Stimulated activated CD8-positive, alpha-beta memory T cell treated with anti-CD3 and anti-CD28 coated beads, Interleukin-2, amount 100 ng/mL, for 48 hours (primary cell): ENCODE results near the gene ECT2L.
A peak's percentile ranks its signal among the peaks of the same experiment; 100 is the strongest.

Source experiments
- DNase-seq, 2 donors: peaks; one replicate each; pipeline ENCODE4 v3.0.0-alpha.2; 2020; ENCODE audit warnings: low read depth in 2 of 2

Gene ECT2L, protein sequence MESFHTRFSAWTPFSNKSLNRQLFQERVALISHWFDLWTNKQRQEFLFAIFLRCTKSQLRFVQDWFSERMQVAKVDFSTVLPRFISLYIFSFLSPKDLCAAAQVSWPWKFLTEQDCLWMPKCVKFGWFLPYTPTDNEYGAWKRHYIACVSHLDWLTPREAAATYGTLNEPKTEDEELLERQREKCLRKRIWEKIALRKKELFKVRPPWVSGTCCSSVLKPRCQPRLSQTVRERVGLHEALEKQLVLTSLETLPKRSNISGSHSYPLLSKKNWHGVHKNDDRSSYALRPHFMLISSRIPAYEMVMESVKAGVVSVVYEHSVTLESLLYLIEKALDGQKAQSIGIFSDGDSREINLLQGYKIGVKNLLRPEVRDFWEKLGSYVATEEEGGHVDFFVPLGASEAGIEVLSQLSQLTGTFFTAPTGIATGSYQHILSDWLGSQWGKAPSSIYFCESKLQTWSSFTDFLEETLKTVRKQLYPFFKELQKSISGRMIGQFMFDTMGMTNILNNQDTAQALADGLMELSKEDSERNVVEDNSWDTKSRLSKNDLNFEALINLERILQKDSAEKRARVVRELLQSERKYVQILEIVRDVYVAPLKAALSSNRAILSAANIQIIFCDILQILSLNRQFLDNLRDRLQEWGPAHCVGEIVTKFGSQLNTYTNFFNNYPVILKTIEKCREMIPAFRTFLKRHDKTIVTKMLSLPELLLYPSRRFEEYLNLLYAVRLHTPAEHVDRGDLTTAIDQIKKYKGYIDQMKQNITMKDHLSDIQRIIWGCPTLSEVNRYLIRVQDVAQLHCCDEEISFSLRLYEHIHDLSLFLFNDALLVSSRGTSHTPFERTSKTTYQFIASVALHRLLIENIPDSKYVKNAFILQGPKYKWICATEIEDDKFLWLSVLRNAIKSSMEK

DNA sequence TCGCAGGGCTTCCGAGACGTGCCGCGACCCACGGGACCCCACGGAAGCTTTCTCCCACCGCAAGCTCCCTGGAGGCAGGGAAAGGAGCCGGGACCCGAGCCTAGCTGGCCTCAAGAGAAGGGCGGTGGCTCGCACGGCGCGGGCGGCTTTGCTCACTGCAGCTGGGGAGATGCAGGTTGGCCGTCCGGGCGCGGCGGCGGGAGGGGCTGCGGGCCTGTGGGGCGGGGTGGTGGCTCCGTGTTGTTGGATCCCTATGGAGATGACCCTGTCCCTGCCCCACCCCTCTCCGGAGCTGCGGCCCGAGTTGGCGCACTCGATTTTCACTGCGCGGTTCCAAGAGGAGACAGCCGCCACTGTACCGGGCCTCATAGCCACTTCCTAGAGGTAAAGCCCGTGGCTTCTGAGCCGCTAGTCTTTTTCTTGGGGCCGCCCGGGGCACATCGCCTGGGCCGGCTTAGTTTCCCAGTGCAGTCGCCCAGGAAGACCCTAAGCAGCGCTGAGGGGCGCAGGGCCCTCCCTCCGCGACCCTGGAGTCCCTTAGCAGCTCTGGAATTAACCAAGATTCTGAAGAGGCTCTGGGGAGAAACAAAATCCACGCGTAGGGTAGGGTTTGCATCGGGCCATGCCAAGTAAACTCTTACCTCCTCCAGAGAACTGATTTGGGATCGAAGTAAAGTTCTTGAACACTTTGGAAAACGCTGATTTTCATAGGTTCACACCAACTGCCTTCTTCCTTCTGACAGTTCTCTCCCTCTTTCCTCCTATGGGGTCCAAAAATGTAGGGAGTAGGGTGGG, at the start of gene ECT2L:
TSS of gene ECT2L (plus strand) at position 279 of the 795 bp plus-strand sequence. CDS start 17,188 bp downstream, outside the sequence.
- no peak for DNase-seq

- DNase-seq: no peak
Measured at GRCh38 chr6:138752017-138752416, 43.9 kb upstream of the ECT2L start.

GRCh38 chr6:138757136-138757535, 38.8 kb upstream of the ECT2L start:
- no peak for DNase-seq

DNA sequence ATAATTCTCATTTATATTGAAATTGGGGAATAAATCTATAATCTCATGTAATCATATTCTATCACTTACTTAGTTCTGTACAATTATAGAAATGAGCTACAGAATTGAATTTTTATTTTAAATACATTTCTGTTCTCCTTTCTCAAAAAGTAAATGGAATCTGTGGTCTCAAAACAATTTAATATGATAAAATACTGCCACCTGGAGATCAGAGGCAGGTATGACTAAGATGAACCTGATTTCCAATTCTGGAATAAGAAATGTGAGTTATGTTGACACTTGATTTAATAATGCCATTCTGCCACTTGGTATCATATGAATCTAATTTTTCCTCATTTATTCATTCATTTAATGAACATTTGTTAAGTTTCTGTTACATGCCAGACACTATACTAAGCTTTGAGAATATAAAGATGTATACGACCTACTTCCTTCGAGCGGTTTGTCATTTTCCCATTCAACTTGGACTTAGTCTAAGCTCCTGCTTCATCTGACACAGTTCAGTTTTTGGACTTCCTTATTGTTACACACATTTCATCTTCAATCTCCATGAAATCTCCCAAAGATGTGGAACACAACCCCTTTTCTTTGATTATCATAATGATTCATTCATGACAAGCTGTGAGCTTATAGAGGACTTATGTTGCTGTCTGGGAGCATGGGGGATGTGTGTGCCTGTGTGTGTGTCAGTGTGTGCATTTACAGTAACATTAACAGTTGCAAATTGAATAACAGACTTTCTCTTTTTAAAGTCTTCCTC, 29.8 kb upstream of the ECT2L start:
- no peak for DNase-seq

- no peak for DNase-seq
Measured at GRCh38 chr6:138769102-138769676, 26.7 kb upstream of the ECT2L start.

DNA sequence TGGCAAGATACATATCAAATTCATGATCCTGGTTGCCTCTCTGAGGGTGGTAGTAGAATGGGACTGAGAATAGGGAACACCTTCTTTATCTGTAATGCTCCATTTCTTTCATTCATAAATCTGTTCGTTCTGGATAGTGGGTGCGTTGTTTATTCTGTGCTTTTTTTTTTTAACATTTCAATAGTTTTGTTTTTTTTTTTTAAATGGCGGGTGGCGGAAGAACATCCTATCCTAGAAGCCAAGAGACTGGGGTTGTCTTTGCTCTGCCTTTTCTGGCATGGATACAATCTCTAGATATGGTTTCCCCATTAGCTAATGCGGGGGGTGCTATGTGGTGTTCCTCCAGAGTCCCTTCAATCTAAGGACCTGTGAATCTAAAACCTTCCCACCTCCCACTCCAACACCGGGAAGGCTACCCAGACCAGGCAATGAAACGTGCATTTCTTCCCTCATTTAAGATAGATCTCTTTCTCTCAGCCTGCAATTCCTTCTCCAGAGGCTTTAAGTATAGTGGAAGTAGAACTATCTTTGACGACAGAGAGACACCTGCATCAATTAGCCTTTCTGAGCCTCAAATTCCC, 23.2 kb upstream of the ECT2L start:
- DNase-seq: no peak

DNA sequence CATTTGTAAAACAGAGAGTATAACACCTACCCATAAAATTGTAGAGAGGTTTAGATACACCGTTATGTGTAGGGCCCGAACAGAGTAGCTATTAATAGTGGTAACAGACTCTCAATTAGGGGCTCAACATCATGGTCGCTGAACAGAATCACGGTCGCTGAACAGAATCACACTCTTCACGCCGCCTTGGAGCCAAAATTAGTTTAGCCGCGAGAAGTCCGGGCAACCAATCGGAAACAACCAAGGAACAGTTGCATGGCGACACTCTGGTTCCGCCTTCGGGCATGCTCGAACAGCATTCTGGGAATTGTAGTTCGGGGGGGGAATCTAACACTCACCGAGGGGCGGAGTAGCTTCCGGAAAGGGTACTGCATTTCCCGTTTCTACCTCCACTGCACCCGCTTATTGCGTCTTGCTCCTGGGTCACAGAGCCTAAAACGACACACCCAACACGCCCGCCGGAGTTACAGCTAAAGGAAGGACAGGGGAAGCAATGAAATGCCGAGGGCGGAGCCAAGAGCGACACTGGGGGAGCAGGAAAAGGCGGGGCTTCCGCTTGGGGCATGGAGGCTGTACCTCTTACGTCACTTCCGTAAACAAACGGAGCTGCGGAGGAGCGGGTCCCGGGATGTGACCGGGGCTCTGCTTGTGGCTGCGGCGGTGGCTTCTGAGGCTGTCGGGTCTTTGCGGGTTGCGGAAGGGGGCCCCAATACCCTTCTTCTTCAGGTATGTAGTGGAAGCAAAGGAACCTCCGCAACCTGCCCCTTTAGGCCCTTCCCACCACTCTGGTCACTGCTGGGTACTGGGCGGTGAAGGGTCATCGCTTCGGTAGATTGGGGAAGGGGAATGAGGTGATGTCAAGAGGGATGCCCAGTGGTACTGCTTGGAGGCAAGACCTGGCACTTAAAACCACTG, 22.5 kb upstream of the ECT2L start, which contains the start of gene CCDC28A:
TSS of gene CCDC28A (plus strand) at position 593 of the 915 bp plus-strand sequence. CDS start 2,352 bp downstream, outside the sequence.
- peak; percentile 82 to 84 for DNase-seq

- no peak for DNase-seq
Measured at GRCh38 chr6:138774370-138774769, 21.5 kb upstream of the ECT2L start.

GRCh38 chr6:138776659-138777058, 19.2 kb upstream of the ECT2L start:
- no peak for DNase-seq

DNA sequence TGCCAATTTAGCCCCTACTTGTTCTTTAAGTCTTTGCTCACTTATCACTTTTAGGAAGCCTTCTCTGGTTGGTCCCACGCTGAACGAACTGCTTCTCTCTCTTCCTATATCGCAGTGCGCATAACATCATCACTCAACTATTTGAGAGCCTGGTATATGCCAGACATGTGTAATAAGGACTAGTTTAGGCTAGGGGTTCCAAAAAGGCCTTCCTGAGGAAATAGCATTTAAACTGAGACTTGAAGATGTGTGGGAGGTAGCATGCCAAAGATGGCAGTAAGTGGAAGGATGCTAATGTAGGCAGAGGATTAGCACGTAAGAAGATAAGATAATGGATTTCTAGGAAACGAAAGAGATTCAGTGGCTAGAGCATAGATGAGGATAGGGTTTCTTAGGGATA, 17.6 kb upstream of the ECT2L start:
- no peak for DNase-seq

GRCh38 chr6:138782243-138782642, 13.6 kb upstream of the ECT2L start:
- no peak for DNase-seq

GRCh38 chr6:138785079-138785478, 10.8 kb upstream of the ECT2L start:
- no peak for DNase-seq

DNA sequence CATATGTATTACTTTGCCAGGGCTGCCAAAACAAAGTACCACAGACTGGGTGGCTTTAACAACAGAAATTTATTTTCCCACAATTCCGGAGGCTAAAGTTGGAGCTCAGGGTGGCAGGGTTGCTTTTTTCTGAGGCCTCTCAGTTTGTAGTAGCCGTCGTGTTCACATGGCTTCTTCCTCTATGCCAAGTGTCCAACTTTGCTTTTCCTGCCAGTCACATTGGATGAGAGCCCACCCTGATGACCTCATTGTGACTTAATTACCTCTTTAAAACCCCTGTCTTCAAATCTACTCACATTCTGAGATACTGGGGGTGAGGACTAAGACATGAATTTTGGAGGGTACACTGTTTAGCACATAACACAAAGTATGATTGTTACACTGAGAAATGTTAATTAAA, 9.9 kb upstream of the ECT2L start:
- no peak for DNase-seq

DNA sequence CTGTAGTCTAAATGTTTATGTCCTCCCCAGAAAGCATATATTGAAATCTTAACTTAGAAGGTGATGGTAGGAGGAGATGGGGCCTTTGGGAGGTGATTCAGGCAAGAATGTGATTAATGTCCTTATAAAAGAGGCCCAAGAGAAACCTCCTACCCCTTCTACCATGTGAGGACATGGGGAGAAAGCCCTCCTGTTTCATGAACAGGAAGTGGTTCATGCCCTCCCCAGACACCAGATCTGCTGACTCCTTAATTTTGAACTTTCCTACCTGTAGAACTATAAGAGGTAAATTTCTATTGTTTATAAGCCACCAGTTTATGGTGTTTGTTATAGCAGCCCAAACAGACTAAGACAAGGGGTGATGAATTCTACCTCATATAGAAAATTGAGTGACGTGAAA, 8.7 kb upstream of the ECT2L start:
- no peak for DNase-seq

DNA sequence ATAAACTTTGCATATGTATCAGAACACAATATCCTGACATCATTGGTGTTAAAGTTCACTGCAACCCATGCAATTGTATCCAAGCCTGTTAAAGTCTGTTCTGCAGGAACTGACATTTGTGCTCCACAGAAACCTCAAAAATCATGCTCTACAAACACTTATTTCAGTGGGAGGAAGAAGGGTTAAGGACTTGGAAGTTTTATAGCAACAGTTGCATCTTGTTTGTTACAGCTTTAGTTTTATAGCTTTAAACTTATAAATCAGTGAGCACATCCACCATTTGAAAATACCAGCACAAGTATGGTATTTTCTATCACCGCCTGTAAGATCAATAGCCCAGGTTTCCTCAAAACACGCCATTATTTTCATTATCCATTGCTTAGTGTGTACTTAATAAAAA, 884 bp downstream of the ECT2L start:
- DNase-seq: no peak

- no peak for DNase-seq
Measured at GRCh38 chr6:138797806-138798446, 2.0 kb downstream of the ECT2L start.

DNA sequence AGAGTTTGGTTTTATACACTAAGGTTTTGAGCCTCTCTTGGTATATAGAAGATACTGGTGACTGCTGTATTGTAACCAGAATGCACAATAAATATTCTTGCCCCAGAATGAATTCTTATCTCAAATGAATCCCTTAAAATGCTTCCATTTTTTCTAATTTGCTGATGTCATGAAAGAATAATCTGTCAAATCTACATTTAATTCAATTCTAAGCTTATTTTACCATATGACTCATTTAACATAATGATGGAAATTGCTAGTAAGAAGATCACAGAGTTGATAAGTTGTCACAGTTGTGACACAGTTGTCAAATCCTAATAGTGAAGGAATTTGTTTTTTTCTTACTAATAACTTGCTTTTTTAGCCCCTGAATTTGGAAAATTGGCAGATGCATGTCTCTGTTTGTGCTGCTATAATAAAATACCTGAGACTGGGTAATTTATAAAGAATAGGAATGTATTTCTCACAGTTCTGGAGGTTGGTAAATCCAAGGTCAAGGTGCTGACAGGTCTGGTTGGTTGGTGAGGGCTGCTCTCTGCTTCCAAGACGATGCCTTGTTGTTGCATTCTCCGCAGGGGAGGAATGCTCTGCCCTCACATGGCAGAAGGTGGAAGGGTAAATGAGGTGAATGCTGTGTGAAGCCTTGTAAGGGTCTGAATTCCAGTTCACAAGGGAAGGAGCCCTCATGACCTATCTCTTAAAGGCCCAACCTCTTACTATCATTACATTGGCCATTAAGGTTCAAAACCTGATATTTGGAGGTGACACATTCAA, 4.7 kb downstream of the ECT2L start:
- no peak for DNase-seq

DNA sequence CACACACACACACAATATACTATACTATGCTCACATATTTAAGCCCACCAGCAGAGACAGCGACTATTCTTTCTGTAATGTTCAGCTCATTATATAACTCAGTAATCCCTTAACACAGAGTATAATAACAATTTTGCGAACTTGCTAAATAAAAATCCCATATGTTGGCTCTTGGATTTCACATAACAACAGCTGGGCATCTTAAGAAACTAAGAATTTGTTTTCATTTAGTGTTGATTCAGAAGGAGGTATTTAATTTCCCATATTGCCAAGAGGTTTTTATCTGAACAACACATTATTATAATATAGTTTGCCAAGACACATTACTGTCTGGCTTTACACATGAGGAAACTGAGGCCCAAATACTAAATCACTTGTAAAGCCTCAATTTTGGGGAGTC, 7.4 kb downstream of the ECT2L start:
- DNase-seq: no peak
